KG1 (cell line): ENCODE data around the gene KCNJ10.
"Not testable (repeated sequence)": the region's sequence is repeated elsewhere in the genome, so short reads cannot be mapped to it uniquely, and the experiment has no call there.

ENCODE experiments used
- DNase-seq: peaks from one replicate; lab custom pipeline; 2025; lab: John Stamatoyannopoulos, UW

The KCNJ10 gene

DNA sequence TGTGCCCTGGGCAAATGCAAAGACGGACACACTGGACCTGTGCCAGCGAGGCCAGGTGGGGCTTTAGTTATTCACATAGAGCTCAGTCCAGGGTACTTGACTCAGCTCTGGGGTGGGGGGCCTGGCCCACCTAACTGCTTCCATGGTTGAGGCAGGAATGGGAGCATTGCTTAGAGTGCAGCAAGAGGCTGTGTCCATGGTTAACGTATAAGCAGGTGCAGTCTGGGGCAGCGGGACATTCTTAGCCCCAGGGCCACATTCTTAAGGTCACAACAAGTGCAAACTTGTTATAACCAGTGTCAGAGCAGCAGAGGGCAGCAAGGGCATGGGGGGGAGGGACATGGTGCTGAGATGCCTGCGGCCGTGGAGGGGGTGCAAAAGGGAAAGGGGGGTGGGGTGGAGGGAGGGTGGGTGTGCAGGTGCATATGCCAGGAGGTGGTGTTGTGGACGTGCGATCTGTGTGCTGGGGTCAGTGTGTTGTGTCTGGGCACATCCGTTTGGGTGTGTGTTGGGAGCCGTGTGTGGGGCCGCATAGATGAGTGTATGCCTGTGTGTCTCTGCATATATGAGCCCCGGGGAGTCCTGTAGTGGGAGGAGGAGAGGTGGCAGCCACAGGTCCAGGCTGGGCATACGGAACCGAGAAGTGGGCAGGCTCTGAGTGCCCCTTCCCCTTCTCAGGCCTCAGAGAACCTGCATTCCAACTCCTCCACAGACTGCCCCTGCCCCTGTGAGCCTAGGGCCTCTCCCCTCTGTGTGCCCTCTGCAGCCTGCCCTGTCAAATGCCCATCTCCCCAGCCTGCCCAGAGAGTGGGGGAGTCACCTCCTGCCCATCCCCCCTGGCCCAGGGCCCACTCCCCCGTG, 8.4 kb downstream of the KCNJ10 start:
- no peak for DNase-seq

DNA sequence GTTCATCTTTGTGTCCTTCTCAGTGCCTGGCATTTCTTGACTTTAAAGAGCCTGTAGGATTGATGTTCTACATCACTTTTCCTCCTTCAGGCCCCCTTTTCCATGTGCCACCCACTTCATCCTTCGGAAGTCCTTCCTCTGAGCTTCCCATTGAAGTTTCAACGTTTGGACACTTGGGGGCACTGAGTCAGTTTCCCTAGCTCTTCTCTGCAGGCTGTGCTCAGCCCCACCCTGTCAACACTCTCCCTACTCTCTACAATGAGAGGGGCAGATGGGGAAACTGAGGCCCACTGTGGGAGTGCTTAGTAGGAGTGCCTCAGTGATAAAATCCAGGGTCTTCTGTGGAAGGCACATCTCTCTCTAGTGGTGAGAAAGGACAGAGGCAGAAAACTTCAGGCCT, 11.9 kb downstream of the KCNJ10 start:
- no peak for DNase-seq

GRCh38 chr1:160056648-160057169, 13.3 kb downstream of the KCNJ10 start:
- no peak for DNase-seq

GRCh38 chr1:160053548-160054365, 16.2 kb downstream of the KCNJ10 start:
- no peak for DNase-seq

DNA sequence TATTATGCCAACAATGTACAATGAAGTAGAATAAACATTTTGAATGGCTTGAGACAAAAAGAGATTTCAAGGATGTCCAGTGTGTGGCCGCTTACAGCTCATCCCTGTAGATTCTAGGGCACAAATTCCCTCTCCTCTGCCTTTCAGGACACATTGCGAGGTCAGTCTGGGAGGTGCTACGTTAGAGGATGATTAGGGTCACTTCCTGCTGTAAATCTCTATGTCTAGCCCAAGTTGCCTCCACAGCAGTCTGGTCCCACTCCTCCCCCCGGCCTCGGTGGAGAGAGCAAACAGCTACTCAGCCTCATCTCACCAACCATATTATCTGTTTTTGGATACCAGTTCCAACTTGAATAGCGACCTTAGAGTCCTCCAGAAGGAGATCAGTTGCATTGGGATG, 17.0 kb downstream of the KCNJ10 start:
- no peak for DNase-seq

DNA sequence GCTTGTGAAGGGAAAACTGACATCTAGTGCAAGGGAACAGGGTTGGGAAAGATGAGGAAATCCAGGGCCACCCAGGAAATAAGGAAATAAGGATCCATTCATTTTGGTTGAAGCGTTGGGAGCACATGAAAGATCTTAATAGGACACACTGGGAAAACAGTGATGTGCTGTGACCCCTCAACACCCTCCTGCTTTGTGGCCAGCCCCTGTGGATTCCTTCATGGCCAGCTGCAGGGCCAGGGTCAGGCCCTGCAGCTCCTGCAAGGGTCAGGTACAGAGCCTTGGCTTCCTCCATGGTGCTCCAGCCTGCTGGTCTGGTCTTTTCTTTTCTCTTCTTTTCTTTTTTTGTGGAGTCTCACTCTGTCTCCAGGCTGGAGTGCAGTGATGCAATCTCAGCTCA, 19.3 kb downstream of the KCNJ10 start:
- no peak for DNase-seq

GRCh38 chr1:160050182-160050581, 19.8 kb downstream of the KCNJ10 start:
- not testable (repeated sequence) for DNase-seq

GRCh38 chr1:160049101-160049500, 20.9 kb downstream of the KCNJ10 start:
- no peak for DNase-seq

DNA sequence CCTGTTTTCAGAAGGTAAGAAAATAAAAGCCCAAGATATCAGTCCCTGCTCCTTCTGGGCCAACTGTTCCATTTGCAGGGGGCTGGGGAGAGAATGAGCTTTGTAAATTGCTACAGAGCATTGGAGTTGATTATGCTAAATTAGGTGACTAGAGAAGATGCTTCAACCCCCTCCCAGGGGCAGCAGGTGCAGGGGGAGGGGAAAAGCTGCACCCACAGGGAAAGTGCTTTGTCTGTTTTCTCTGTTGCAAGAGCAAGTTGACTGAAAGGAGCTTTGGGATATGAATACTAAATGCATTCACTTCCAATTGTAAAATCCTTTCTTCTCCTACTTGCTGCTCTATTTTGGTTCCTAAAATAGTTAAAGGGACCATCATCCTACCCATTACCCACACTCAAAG, 21.6 kb downstream of the KCNJ10 start:
- DNase-seq: no peak

- DNase-seq: no peak
Observed at GRCh38 chr1:160047111-160047991, 22.6 kb downstream of the KCNJ10 start.

DNA sequence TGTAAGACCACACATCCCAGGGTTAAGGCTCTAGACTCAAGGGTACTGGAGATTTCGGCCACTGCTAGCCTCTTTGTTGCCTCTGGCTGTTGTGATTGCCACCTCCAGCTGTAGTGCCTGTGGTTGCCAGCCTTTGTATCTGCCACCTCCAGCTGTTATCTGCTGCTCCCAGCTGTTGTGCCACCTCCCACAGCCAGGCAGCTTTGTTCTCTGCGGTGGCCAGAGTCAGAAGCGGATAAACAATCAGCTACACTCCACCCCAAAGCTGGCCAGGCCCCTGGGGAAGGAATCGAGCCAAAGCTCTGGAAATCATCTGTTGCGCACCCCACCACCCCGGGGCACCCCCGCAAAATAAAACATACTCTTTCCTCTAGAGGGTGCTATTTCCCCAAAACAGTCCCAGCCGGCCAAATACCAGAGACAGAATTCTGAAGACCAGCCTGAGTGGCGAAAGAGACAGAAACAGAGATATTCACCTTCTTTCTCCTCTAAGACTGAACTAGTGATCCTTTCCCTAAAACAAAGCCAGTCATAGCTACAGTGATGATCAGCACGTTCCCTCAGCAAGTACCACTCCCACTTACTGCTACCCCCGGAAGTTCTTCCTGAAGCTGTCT, 23.4 kb downstream of the KCNJ10 start:
- DNase-seq: no peak

- DNase-seq: no peak
Observed at GRCh38 chr1:160045653-160046052, 24.3 kb downstream of the KCNJ10 start.

DNA sequence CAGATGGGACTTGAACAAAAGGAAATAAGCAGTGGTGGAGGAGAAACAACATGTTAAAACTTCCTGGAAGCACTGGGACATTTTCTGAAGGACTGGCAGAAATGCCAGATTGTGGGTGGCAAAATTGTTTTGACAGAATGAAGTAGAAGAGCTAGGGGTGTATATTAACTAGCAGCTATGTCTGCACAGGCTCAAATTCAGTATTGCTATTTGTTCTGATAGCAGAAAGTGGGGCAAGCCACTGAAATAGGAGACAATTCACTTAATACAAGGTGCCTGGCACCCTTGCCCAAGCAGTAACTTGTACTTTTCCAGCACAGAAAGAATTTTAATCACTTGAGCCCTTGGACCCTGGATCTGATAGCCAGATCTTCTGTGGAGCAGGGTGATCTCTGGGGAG, 26.4 kb downstream of the KCNJ10 start:
- DNase-seq: no peak

GRCh38 chr1:160040476-160040875, 29.5 kb downstream of the KCNJ10 start:
- no peak for DNase-seq

- no peak for DNase-seq
Observed at GRCh38 chr1:160032165-160032820, 37.7 kb downstream of the KCNJ10 start.

DNA sequence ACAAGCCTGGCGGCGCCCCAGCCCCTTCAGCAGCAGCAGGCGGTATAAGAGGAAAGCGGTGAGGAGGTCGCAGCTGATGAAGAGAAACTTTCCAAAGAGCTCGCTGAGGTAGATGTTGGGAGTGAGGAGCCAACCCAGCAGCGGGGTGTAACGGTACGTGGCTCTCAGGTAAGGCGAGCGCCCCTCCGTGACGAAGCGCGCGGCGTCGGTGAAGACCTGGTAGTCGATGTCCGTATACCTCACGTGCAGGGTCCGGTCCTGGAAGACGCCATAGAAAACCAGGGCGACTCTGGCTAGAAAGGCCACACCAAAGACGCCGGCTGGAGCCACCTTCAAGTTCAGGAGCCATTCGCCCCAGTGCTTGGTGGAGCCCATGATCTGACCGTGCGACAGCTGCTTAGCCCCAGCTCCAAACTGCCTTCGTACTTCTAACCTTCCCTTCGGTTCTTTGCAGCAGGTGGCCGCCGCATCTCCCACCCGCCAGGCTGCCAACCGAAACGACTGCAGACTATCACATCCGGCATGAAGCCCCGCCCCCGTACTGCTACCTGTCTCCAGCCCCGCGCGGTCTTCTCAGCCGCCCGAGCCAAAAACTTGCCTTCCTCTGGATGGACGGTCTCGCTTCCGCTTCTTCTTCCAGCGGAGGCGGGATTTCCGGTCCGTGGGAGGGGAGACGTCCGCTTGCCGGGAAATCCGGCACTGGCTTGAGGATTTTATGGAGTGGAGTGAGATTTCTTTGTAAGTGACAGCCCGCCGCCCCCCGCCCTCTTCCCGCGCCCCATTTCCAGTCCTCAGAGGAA, 38.4 kb downstream of the KCNJ10 start, which contains the start of gene PIGM:
Gene PIGM, minus strand, starts transcription at position 626 of the 800 bp plus-strand sequence. Its CDS starts 251 bp downstream, at position 375.
- peak; percentile 75 for DNase-seq

GRCh38 chr1:160030657-160031364, 39.1 kb downstream of the KCNJ10 start:
- DNase-seq: no peak

GRCh38 chr1:160028426-160028825, 41.5 kb downstream of the KCNJ10 start:
- no peak for DNase-seq

DNA sequence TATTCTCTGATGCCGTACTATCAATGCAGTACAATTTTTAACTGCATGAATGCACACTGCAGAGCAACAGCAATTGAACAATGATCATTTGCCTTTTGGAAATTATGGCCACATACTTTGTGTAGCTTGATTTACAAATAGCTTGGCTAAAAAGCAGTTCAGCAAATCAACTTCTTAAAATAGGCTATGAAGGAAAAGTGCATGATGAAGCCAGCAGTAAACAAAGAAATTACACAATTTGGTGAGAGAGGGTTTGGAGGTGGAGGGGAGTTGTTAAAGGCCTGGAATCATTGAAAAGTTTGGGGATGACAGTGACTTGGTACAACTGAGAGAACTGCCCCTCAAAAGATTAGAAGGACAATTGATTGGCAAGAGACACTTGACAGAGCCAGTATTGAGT, 44.6 kb downstream of the KCNJ10 start:
- no peak for DNase-seq
